Kasumi-1 (cell line): ENCODE results near the gene COBL.

Source experiments
- DNase-seq, 2 experiments: peaks; one replicate each; lab custom pipeline; 2025; lab: John Stamatoyannopoulos, UW

Gene COBL, protein sequence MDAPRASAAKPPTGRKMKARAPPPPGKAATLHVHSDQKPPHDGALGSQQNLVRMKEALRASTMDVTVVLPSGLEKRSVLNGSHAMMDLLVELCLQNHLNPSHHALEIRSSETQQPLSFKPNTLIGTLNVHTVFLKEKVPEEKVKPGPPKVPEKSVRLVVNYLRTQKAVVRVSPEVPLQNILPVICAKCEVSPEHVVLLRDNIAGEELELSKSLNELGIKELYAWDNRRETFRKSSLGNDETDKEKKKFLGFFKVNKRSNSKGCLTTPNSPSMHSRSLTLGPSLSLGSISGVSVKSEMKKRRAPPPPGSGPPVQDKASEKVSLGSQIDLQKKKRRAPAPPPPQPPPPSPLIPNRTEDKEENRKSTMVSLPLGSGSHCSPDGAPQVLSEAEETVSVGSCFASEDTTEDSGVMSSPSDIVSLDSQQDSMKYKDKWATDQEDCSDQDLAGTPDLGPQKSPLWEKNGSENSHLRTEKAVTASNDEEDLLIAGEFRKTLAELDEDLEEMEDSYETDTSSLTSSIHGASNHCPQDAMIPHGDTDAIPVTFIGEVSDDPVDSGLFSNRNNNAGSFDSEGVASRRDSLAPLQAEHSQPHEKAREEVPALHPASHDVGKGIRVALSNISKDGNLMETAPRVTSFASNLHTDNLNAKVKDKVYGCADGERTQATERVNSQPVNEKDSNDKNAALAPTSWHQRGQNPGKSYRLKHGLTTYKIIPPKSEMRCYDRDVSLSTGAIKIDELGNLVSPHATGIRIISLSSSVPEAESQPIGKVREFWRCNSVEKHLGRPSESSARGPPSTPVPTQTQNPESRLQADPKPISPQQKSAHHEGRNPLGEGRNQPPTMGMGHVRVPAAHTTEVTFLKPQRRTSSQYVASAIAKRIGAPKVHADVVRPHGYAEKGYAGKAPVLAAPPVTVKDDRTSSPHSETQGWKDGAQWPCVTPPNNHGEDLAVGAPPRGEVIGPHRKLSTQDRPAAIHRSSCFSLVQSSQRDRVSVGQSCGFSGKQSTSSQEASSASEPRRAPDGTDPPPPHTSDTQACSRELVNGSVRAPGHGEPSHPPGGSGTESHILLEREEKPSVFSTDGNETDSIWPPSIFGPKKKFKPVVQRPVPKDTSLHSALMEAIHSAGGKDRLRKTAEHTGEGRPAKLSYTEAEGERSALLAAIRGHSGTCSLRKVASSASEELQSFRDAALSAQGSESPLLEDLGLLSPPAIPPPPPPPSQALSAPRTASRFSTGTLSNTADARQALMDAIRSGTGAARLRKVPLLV

DNA sequence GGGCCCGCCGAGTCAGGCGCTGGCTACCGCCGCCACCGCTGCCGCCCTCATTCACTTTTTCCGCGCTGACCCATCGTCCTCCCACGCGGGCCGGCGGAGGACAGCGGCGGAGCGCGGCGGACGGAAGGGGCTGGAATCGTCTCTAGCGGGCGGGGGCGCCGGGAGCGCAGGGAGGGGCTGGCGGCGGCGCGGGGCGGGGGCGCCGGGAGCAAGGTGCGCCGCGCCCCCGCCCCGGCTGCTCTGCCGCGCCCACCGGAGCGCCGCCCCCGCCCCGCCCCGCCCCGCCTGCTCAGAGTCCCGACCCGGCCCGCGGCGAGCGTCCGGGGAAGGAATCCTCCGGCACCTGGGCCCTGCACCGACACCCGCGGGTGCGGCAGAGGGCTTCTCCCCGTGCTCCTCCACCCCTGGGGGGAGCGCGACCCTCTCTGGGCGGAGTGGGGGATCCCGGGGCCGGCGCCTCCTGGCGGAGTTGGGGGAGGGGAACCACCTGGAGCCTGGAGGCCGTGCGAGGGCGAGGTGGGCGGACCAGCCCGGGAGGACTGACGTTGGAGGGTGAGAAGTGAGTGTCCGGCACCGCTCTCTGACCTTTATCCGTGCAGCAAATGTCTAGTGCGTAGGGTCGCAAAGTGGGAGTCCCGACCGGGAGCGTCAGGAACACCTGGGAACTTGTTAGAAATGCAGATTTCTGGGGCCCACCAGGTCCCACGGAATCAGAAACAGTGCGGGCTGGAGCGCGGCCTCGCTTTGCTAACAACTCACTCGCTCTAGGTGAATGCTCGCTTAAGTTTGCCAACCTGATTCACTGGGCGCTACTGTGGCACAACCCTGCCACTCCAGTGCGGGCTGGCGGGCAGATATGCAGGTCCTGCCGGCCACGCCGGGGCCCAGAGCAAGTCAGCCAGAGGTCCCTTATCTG is at the start of gene COBL:
Gene COBL (minus strand): TSS at position 144 of the 916 bp plus-strand sequence. CDS start 176 bp downstream, outside the sequence.
- DNase-seq: no peak

DNA sequence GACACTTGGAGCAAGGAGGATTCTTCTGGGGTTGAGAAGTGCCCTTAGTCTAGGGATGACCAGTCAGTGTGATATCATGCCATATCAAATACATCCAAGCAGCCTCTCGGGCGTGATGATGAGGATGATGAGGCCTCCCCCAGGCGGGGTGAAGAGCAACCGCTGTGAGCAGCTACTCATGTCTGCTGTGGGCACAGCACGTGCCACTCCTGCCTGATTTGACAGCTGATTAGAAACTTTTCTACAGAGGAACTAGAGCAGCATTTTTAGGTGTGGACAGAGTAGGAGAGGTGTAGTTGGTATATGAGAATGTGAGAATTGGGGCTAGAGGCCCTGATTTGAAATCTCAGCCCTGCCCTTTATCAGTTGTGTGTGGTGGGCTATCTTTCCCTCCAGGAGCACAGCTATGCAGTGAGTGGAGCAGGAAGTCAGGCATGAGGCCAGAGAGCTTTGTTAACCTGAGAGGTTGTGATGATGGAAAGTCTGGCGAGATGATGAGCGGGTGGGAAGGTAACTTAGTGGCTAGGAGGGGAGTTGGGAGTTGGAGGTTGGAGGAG is 49.6 kb upstream of the COBL start:
- DNase-seq: no peak

DNA sequence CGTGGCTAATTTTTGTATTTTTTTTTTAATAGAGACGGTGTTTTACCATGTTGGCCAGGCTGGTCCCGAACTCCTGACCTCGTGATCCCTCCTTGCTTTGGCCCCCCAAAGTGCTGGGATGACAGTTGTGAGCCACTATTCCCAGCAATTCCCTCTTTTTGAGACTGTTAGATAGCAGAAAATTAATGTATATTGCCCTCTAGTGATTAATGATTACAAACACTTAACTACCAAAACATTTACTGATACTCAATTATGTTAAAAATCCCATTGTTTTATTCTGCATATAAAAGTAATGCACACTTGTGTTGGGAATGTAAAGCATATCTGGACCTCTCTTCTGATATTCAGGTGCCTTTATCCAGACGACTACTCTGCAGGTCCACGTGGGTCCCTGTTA is 41.2 kb upstream of the COBL start:
- no peak for DNase-seq

DNA sequence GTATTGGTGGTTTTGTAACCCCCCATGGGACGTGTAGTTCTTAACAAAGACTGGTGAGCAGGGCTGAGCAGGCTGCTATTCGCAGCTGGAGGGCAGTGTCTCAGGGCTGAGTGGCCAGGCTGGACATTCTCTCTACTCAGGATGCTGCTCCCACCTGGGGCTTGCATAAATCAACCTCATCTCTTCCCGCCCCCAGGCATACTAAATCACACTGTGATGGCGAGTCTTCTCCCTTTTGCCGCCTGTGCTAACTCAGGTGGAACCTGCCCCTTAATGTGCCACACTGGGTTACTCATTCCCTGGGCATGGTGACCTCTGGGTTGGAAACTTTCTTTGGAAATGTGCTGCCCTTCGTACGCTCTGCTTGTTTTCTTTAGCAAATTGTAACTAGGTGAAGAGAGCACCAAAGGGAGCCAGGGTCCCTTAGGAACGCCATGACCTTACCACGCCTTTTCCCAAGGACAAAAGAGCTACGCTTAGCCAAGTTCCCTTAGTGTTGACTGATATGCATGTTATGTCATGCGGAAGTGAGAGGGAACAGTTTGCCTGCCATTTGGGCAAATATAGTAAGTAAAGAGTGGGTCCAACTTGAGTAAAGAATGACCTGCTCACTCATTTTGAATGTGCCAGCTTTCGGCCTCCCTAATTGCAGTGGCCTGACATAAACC is 40.4 kb upstream of the COBL start:
- no peak for DNase-seq

DNA sequence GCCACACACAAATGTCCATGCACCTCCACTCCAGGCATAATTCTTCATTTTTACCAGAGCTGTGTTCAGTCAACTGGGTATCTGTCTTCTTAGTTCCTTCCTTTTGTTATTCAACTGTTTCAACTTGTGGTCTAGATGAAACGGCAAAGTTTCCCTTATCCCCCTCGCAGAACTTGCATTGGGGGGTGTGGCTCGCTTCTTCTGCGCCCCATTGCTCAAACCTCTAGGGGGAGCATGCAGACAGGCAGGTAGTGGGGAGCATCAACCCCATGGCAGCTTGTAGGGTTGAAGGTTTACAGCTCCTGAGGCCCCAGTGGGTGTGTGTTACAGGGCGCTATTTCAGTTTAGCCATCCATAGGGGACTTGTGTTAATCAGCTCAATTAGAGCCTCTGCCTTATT is 38.3 kb upstream of the COBL start:
- no peak for DNase-seq

DNA sequence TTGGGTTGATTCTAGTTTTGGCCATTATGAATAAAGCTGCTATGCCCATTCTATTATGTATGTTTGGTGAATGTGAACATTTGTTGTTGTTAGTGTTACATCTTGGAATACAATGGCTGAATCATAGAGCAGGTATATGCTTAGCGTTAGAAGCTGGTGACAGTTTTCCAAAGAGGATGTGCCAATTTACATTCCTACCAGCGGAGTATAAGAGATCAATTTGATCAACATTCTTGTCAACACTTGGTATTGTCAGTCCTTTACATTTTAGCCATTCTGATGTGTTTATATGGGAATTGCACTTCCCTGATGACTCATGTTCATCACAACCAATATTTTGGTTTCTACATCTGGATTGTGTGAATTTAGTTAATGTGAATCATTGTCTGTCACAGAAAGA is 37.8 kb upstream of the COBL start:
- no peak for DNase-seq

DNA sequence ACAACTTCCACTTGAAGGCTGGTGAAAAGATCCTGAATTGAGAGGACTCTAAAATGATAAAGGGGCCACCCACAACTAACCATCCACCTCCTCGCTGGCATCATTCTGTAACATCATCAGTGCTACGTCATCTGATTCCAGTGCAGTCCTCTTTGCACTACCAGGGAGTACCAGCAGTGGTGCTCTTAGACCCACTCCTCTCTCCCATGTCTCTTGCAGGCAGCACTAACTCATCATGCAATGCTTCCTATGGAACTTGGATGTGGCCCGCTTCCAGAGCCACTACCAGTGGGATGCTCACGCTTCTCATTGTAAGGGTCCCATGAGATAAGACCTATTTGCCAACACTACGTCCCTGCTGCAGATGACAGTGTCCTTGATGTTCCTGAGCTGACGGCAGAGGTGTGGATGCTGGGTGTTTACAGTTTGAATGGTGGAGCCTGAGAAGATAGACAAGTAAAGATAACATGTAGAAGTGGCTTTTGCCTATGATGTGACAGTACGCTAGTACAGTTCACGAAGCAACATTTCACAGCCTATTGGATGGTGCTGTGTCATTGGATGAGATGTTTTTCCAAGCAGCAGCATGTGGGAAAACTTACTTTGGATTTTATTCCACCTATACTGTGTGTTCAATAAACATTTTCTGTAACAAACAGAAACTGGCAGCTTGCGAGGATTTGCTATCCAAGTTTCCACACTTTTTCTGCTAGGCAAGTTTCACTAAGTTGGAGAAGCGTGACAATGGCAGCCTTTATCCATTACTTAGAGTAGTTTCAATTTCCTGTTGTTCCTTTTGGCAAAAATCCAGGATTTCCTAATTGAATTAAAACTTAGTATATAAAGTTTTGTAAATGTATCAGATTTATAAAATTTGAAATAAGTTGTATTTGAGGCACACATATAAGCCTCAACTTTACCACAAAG is 35.8 kb upstream of the COBL start:
- DNase-seq: no peak

DNA sequence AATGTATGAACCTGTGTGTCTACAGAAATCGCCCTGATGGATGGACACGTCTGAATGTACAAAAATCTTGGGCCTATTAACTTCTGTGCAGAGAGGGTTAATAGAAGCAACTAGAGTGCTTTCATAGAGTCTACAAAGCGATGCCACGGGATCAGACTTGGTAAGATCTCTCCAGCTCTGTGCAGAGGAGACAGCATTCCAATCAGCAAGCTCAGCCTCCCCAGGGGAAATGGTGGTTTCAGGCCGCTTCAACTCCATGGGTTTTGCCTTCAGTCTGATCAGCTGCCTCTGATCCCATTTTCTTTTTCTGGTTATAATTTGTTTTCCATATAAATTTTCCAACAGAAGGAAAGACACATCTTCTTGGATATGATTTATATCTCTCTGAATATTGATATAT is 35.1 kb upstream of the COBL start:
- DNase-seq: no peak

DNA sequence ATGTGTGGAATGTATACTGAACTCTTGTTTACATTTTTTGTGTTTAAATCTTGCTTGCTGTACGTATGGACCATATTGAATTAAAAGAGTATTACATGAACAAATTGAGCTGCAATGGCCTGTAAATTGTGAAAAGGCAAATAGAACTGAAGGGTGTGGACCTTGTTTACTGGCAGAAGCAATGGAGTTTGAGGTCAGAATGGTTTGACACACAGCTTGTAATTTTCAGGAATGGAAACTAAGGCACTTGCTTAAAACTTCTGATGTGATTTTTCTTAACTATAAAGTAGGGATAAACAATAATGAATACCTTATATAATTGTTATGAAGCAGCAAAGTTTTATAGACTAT is 33.9 kb upstream of the COBL start:
- no peak for DNase-seq

DNA sequence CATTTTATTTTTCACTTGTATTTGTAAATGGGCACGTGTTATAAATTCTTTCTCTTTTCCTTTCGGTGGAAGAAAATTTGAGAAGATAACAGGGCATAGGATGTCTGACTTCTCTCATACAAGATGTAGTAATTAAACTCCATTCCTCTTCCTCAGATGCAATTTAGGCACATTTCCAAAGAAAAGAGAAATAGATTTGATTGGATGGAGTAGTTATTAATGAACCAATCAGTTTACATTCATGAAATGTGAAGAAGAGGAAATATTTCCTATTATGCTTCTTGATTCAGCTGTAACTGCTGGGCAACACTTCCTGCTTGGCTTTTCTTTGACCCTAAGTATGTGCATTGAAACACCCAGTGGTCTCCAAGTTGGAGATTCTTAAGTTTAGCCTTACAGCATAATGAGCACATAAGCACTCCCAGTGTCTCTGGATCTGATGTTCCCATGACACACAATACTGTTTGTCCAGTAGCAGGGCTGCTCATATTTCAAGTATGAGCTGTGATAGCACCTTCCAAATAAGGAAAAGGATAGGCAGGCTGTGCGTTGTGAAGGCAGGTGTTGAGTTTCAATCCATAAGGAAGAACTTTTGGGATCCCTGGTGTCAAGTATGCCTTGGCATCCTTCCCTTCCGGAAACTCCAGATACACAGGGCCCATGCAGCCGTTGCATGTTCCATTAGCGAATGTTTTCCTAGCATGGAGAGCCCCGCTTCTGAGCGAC is 33.4 kb upstream of the COBL start:
- no peak for DNase-seq

DNA sequence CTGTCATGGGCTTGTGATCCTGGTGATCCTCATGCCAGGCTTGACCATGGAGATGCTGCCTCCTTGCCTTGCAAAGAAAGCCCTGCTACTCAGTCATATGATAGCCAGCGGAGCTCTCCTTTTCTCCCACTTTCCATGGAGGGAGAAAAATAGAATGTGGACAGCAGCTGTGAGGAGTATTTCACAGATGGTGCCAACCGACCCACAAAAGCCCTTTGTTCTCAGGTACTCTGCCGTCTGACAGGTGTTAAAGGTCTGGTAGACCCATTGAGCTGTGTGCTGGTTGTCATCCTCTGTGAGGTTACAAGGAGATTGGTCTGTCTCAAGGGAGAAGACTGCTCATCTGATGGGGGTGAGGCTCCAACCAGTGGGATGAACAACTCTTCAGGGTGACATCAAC is 29.5 kb upstream of the COBL start:
- no peak for DNase-seq

DNA sequence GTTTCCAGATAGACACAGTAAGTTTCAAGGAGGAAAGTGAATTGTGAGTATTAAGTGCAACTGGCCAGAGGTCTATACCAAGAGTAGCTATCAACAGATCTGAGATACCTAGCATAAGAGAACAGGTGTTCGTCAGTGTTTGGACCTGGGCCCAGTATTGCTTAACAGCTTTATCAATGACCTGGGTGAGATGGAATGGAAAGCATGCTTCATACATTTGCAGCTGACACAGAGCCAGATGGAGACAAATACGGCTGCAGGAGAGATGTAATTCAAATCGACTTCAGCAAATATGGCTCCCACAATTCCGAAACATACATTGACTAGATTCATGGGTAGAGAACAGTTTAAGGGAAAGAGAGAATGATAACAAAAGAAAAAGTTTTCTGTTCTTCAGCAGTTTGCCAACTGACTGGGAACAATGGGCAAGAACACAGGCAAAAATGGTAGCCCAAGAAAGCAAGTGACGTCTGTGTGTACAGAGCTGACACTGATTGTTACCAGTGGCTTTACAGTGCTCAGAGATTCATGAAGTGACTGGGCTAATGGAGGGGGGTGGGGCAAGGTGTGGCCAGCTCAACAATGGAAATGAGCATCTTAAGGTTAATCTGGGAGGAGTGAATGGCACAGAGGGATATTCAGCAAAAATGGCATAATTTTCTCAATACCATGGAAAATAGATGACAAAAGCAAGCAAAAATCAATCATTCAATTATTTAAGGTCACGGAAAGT is 28.0 kb upstream of the COBL start:
- DNase-seq: no peak

DNA sequence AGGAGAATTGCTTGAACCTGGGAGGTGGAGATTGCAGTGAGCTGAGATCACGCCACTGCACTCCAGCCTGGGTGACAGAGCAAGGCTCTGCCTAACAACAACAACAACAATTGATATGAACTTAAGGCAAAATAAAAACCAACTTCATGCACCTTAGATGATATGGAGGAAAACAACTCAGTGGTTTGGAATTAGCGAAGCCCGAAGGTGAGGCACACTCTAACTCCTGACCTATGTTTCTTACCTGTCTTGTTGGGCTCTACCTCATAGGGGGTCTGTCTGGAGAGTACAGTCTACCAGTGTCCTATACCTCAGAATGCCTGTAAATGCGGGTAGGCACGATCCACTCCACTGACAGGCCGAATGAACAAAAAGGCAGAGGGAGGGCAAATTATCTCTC is 24.3 kb upstream of the COBL start:
- DNase-seq: no peak

DNA sequence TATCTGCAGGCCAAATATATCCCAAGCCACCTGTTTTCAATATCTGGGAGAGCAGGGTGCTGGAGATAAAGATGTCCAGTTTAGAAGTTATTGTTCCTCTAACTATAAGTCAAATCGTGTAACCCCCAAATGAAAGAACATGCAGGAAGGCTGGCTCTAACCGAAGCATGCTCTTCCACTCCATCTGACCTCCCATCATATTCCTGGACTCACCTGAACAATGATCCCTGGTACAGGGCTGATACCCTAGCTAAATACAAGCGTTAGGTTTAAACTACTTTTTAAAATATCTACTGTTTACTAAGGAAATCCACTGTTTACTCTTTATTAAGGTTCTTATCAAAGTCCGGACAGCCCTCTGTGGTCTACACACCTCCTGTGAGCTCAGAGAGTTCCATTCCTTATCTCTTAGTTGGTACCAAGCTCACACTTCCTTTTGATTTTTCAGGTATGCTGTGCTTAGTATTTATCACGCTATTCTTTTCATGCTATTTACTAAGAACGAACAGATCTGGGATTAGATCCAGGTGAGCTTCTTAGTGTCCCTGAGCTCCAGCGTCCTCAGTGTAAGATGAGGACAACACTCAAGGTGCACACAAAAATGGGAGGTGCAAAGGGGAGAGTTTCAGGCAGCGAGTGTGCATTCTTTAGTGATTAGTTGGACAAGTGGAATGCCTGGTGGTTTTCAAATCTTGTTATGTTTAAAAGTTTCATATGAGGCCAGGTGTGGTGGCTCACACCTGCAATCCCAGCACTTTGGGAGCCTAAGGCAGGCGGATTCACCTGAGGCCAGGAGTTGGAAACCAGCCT is 23.6 kb upstream of the COBL start:
- DNase-seq: no peak

DNA sequence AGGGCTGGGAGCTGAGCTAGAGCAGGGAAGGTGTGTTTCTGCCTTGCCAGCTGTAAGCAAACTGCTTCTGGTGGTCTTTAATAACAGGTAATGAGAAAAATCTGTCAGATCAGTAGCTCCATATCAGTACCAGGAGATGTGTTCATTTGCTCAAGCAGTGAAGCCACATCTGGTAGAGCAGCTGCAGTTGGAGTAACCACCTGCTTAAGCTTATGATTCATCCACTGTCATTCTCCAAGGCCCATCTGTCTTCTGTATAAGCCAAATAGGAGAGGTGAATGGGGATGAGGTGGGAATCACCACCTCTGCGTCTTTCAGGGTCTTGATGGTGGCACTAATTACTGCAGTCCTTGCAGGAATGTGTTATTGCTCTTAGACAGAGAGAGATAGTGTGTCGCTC is 18.4 kb upstream of the COBL start:
- DNase-seq: no peak

DNA sequence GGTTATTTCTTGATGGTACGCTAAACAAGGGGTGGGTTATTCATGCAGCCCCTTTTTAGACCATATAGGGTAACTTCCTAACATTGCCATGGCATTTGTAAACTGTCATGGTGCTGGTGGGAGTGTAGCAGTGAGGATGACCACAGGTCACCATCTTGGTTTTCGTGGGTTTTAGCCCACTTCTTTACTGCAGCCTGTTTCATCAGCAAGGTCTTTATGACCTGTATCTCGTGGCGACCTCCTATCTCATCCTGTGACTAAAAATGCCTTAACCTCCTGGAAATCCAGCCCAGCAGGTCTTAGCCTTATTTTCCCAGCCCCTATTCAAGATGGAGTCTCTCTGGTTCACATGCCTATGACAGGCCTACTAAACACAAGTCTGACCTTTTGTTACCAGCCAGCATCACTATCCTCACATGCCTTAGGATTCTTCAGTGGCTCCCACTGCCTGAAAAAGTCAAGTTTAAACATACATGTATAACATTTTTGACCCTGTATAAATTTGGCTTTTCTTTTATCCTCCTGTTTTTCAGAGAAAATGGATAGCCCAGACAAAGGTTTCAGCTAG is 13.2 kb upstream of the COBL start:
- no peak for DNase-seq

DNA sequence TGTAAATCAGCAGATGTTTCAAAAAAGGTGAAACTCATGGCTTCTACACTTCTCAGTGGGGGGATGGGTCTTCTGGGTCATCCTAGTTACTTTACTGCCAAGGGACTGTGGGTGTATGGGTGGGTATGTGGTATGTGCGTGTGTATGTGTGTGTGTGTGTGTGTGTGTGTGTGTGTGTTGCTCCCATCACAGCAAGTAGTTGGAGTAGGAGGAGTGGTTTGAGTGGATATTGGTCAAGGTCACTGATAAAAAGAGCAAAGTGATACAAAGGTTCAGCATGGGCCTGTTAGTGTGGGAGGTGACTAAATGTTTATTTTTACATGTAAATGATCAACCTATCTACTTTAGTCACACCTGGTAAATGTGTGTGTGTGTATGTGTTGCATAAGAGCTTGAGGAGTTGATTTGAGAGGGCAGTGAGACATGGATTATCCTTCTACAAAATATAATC is 11.8 kb upstream of the COBL start:
- DNase-seq: no peak
